ENCODE data around the gene HSD17B2. TPM values are rescaled to one million over a fixed set of nuclear protein-coding genes. Genes with fewer than 3 reads are reported as not detected.

The HSD17B2 gene
- total and polyA plus RNA-seq, 2 of the 4 experiments (the other 2 are of a cell fraction): 0.12 to 0.18 TPM

GRCh38 chr16:82094942-82095540, 60.0 kb downstream of the HSD17B2 start:
- H3K56ac ChIP-seq (ENCODE audit: extremely low read depth, insufficient read depth, low read length): no peak overlapping the region
- ChIA-PET POLR2A (ENCODE audit: unreplicated experiment) (no interaction called here), CTCF (interaction anchor here (0.6 kb wide), 1 partner anchor 86 kb away, joined by 6 read pairs; no protein-coding TSS in a partner anchor)
- H2AK5ac ChIP-seq (ENCODE audit: low read depth, low read length): no peak overlapping the region
- no peak overlapping the region for H2AFZ ChIP-seq (replicated peaks; ENCODE audit: low read length, poor library complexity)
- H3K4me1 ChIP-seq (ENCODE audit: control insufficient read depth, insufficient read depth, low read length): peaks cover 16% of the 10 kb centered on the region
- no peak overlapping the region for H4K8ac ChIP-seq (ENCODE audit: low read depth in 2 of 2, low read length in 2 of 2)
- no peak overlapping the region for H3K23ac ChIP-seq (ENCODE audit: low read depth, low read length)
- no peaks in the 10 kb centered on the region; the same call in 1 of the 2 replicates for H3K27me3 ChIP-seq (ENCODE audit: control insufficient read depth, insufficient read depth, low read length)
- no peak overlapping the region for H2BK5ac ChIP-seq (ENCODE audit: low read depth, low read length, poor library complexity, severe bottlenecking)
- no peak overlapping the region for H4K5ac ChIP-seq (ENCODE audit: low read depth, low read length)
- TF ChIP-seq CHD1 (IDR thresholded peaks at IDR 0.05; ENCODE audit: low read depth, low read length) (no peak), BHLHE40 (IDR thresholded peaks at IDR 0.05; ENCODE audit: low read depth, low read length) (no peak), CEBPB (IDR thresholded peaks at IDR 0.05; ENCODE audit: low read depth, low read length) (no peak), NFE2L2 (IDR thresholded peaks at IDR 0.05; ENCODE audit: low read depth, low read length) (no peak), FOS (IDR thresholded peaks at IDR 0.05; ENCODE audit: low read depth, low read length) (no peak), MAFK (IDR thresholded peaks at IDR 0.05; ENCODE audit: low read depth, low read length) (no peak), MXI1 (IDR thresholded peaks at IDR 0.05; ENCODE audit: borderline replicate concordance, low read depth, low read length) (no peak), MAZ (IDR thresholded peaks at IDR 0.05; ENCODE audit: borderline replicate concordance, low read depth, low read length) (no peak), RAD21 (IDR thresholded peaks at IDR 0.05; ENCODE audit: low read length) (no peak), POLR2A (IDR thresholded peaks at IDR 0.05; ENCODE audit: low read depth, low read length) (no peak)
- TF ChIP-seq, protein P1, sequence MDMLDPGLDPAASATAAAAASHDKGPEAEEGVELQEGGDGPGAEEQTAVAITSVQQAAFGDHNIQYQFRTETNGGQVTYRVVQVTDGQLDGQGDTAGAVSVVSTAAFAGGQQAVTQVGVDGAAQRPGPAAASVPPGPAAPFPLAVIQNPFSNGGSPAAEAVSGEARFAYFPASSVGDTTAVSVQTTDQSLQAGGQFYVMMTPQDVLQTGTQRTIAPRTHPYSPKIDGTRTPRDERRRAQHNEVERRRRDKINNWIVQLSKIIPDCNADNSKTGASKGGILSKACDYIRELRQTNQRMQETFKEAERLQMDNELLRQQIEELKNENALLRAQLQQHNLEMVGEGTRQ (IDR thresholded peaks at IDR 0.05; ENCODE audit: low read depth, low read length): no peak
- no peaks in the 10 kb centered on the region for H3K79me1 ChIP-seq (ENCODE audit: low read depth in 1 of 2, low read length in 2 of 2)
- in situ Hi-C loops (cut with MboI; ENCODE audit: low sequenced_read_pairs): no loop called here
- no peak overlapping the region for H3K27ac ChIP-seq (ENCODE audit: insufficient read depth, low read length)
- H4K91ac ChIP-seq (ENCODE audit: insufficient read depth, low read depth, low read length): no peak overlapping the region
- H3K18ac ChIP-seq (ENCODE audit: low read depth, low read length): no peak overlapping the region
- H2AK9ac ChIP-seq (replicated peaks; ENCODE audit: low read depth, low read length, poor library complexity): no peak overlapping the region
- no peak overlapping the region for H2BK120ac ChIP-seq (ENCODE audit: low read depth, low read length)
- BruUV-seq (replicated peaks): no TSS peak
- WGBS, 2 experiments (ENCODE audit: extremely low coverage in 2 of 2, insufficient read length in 1 of 2): 70% methylated on average over 2 of the region's 8 CpGs; no CpG with 5 or more reads in 1 of the 2 experiments
- no peak overlapping the region for H2BK20ac ChIP-seq (ENCODE audit: low read depth, low read length)
- no peak overlapping the region for H2BK15ac ChIP-seq (ENCODE audit: low read depth, low read length)
- DNase-seq: no peak
- no peak for ATAC-seq (ENCODE audit: low read depth)
- peaks cover 2% of the 10 kb centered on the region; the same call in 1 of the 2 replicates for H3K9me3 ChIP-seq (ENCODE audit: control insufficient read depth, insufficient read depth, low read length)
- dilution Hi-C loops (cut with HindIII; ENCODE audit: low sequenced_read_pairs, unreplicated experiment): no loop called here
- intact Hi-C loops (cut with micrococcal nuclease): no loop called here
- H3K4ac ChIP-seq (ENCODE audit: low read depth, low read length): no peak overlapping the region
- peaks cover 6% of the 10 kb centered on the region; the same call in 1 of the 2 replicates for H3K36me3 ChIP-seq (ENCODE audit: control insufficient read depth, insufficient read depth, low read length)
- H3K14ac ChIP-seq (replicated peaks; ENCODE audit: low read depth, low read length): no peak overlapping the region
- no peak overlapping the region for H3K4me3 ChIP-seq (ENCODE audit: insufficient read depth, low read depth, low read length)
- H3K9me1 ChIP-seq (ENCODE audit: insufficient read depth, low read length): peaks cover 6% of the 10 kb centered on the region; the same call in 1 of the 2 replicates
- no peak overlapping the region for H3K4me2 ChIP-seq (ENCODE audit: low read depth, low read length)
- no peak overlapping the region for H3K9ac ChIP-seq (ENCODE audit: low read depth, low read length)
- no peaks in the 10 kb centered on the region; the same call in 1 of the 2 replicates for H4K20me1 ChIP-seq (ENCODE audit: insufficient read depth, low read length)

Measured in IMR-90 (cell line).